Neuronal stem cell (in vitro differentiated cells): ENCODE data around the gene CXADR.
"Not testable (repeated sequence)": the region's sequence is repeated elsewhere in the genome, so short reads cannot be mapped to it uniquely, and the experiment has no call there.

Experiments
- DNase-seq: peaks from one replicate; pipeline ENCODE4 v3.0.0-alpha.2; 2013; ENCODE audit warnings: low spot score
- H2AFZ ChIP-seq: one replicate; pipeline ENCODE4 v1.6.1; 2013; ENCODE audit warnings: mild to moderate bottlenecking, low read length, inconsistent platforms
- H2AK5ac ChIP-seq: 2 replicates; pipeline ENCODE4 v1.6.1; 2013; ENCODE audit warnings: low read depth, mild to moderate bottlenecking, inconsistent platforms, low read length, moderate library complexity, mixed read lengths
- H2BK120ac ChIP-seq: 2 replicates; pipeline ENCODE4 v1.6.1; 2013; ENCODE audit warnings: low read depth, mild to moderate bottlenecking, inconsistent platforms, low read length, moderate library complexity, mixed read lengths
- H2BK12ac ChIP-seq: one replicate; pipeline ENCODE4 v1.6.1; 2013; ENCODE audit warnings: low read length, inconsistent platforms
- H2BK15ac ChIP-seq: 2 replicates; pipeline ENCODE4 v1.6.1; 2013; ENCODE audit warnings: mild to moderate bottlenecking, low read length, inconsistent platforms, mixed read lengths
- H2BK5ac ChIP-seq: one replicate; pipeline ENCODE4 v1.6.1; 2013; ENCODE audit warnings: inconsistent platforms, mild to moderate bottlenecking, low read length, moderate library complexity
- H3K14ac ChIP-seq: one replicate; pipeline ENCODE4 v1.6.1; 2013; ENCODE audit warnings: low read length, inconsistent platforms
- H3K18ac ChIP-seq: 2 replicates; pipeline ENCODE4 v1.6.1; 2013; ENCODE audit warnings: low read length, inconsistent platforms
- H3K23ac ChIP-seq: 2 replicates; pipeline ENCODE4 v1.6.1; 2013; ENCODE audit warnings: low read depth, mild to moderate bottlenecking, mixed read lengths, low read length, inconsistent platforms; ENCODE audit not compliant: poor library complexity
- H3K27ac ChIP-seq: replicated peaks from 3 replicates; pipeline ENCODE4 v1.5.1; 2013; ENCODE audit warnings: low read length, inconsistent platforms
- H3K27me3 ChIP-seq, 3 experiments: 2 replicates each; pipeline ENCODE4 v1.6.1; 2013; ENCODE audit warnings: low read length in 3 of 3, mild to moderate bottlenecking in 2 of 3, inconsistent platforms in 1 of 3, low read depth in 1 of 3, mixed read lengths in 1 of 3, moderate library complexity in 1 of 3; ENCODE audit not compliant: control insufficient read depth in 3 of 3, insufficient read depth in 3 of 3
- H3K36me3 ChIP-seq, 2 donors: replicated peaks in 1 of 2; 2 replicates each; pipeline ENCODE4 v1.6.1; 2013; ENCODE audit warnings: low read length in 2 of 2; ENCODE audit not compliant: control insufficient read depth in 2 of 2, insufficient read depth in 2 of 2
- H3K4ac ChIP-seq: 2 replicates; pipeline ENCODE4 v1.6.1; 2013; ENCODE audit warnings: inconsistent platforms, mild to moderate bottlenecking, low read length, moderate library complexity
- H3K4me1 ChIP-seq, 2 donors: 1 replicate in 1 of 2; 2 replicates in 1 of 2; pipeline ENCODE4 v1.6.1; 2013; ENCODE audit warnings: low read length in 2 of 2, low read depth in 1 of 2; ENCODE audit not compliant: control insufficient read depth in 2 of 2, insufficient read depth in 1 of 2
- H3K4me2 ChIP-seq: one replicate; pipeline ENCODE4 v1.6.1; 2013; ENCODE audit warnings: mild to moderate bottlenecking, low read length, inconsistent platforms; ENCODE audit not compliant: insufficient read depth, poor library complexity, severe bottlenecking
- H3K4me3 ChIP-seq, 2 donors: 2 replicates each; pipeline ENCODE4 v1.5.1; 2013; ENCODE audit warnings: low read length in 2 of 2, mild to moderate bottlenecking in 2 of 2, inconsistent platforms in 1 of 2, moderate library complexity in 1 of 2
- H3K79me1 ChIP-seq: one replicate; pipeline ENCODE4 v1.6.1; 2013; ENCODE audit warnings: low read depth, mild to moderate bottlenecking, inconsistent platforms, low read length, moderate library complexity
- H3K9ac ChIP-seq: one replicate; pipeline ENCODE4 v1.6.1; 2013; ENCODE audit warnings: mild to moderate bottlenecking, low read depth, low read length, inconsistent platforms; ENCODE audit not compliant: poor library complexity
- H3K9me3 ChIP-seq, 2 donors: replicated peaks in 1 of 2; 2 replicates each; pipeline versions ENCODE3 to v1.6.1; 2013; ENCODE audit warnings: low read length in 2 of 2, mild to moderate bottlenecking in 2 of 2, inconsistent platforms in 1 of 2, low read depth in 1 of 2, mixed read lengths in 1 of 2, moderate library complexity in 1 of 2; ENCODE audit not compliant: control insufficient read depth in 2 of 2, insufficient read depth in 1 of 2
- H4K8ac ChIP-seq: one replicate; pipeline ENCODE4 v1.6.1; 2013; ENCODE audit warnings: low read depth, mild to moderate bottlenecking, inconsistent platforms, low read length, moderate library complexity
- H4K91ac ChIP-seq: one replicate; pipeline ENCODE4 v1.6.1; 2013; ENCODE audit warnings: low read length, low read depth, mild to moderate bottlenecking, inconsistent platforms; ENCODE audit not compliant: poor library complexity
- WGBS, 2 donors: extraction: QIAGEN DNeasy Blood & Tissue Kit; methylation state at CpG; one replicate each; pipeline ENCODE4 v1.1.7; 2013; ENCODE audit warnings: missing lambda C conversion rate in 2 of 2, mixed read lengths in 1 of 2; ENCODE audit not compliant: insufficient read length in 2 of 2, insufficient replicate concordance in 1 of 2; ENCODE audit errors: extremely low coverage in 2 of 2; 5-methylcytosine and 5-hydroxymethylcytosine counted together

CXADR gene

DNA sequence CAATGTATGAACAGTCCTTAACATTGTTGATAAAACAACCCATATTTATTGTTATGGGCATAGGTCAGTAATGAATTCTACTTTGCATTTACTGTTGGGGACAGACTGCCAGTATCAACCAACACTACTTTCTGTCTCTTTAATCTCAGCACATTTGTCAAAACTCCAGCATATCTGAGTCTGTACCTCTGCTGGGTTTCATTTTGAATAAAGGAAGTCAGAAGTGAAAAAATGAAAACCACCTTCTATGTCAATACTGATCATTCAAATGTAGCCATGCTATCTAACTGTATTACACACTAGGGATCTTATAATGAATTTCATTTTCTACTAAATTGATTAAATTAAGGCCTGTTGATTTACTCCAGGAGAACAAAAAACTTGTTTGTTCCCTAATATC lies 24.2 kb upstream of the CXADR start:
- no peak overlapping the region for H3K27ac ChIP-seq
- no peak overlapping the region for H4K91ac ChIP-seq
- no peak overlapping the region for H2BK5ac ChIP-seq
- no peak overlapping the region for H3K4ac ChIP-seq
- H3K18ac ChIP-seq = no peak overlapping the region
- no peak overlapping the region for H2BK12ac ChIP-seq
- no peak overlapping the region for H2AK5ac ChIP-seq
- H3K9ac ChIP-seq = no peak overlapping the region
- no peaks in the 10 kb centered on the region for H3K79me1 ChIP-seq
- H3K9me3 ChIP-seq = no peaks in the 10 kb centered on the region
- no peaks in the 10 kb centered on the region for H3K4me1 ChIP-seq
- no peak for DNase-seq
- H2AFZ ChIP-seq = no peak overlapping the region
- H3K14ac ChIP-seq = no peak overlapping the region
- no peak overlapping the region for H3K4me2 ChIP-seq
- no peaks in the 10 kb centered on the region for H3K27me3 ChIP-seq
- H3K36me3 ChIP-seq = no peaks in the 10 kb centered on the region
- no peak overlapping the region for H2BK15ac ChIP-seq
- no peak overlapping the region for H4K8ac ChIP-seq
- no peak overlapping the region for H2BK120ac ChIP-seq
- no peak overlapping the region for H3K4me3 ChIP-seq
- no peak overlapping the region for H3K23ac ChIP-seq

DNA sequence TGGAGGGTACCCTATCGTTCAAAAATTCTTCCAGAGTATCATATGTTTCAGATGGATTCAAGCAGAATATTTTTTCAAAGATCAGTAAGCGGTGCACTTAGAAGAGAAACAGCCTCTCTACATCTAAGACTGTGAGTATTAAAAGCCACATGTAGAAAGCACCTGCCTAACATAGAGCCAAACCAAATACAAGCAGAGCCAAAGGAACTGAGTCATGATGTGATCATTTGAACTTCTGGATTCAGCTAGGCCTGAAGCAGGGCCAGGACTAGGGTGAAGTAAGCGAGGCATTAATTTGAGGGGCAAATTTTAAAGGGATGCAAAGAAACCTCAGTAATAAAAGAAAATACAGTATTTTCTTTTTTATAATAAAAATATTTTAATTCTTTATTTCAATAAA lies 23.3 kb upstream of the CXADR start:
- not testable (repeated sequence) for H3K4me1 ChIP-seq, H3K4ac ChIP-seq, H2BK120ac ChIP-seq, H4K91ac ChIP-seq, H4K8ac ChIP-seq, H2AK5ac ChIP-seq, H3K14ac ChIP-seq, DNase-seq, H2BK12ac ChIP-seq, H3K9me3 ChIP-seq, H3K4me3 ChIP-seq, H3K79me1 ChIP-seq, H3K23ac ChIP-seq, H3K18ac ChIP-seq, H3K27me3 ChIP-seq, H2BK5ac ChIP-seq, H2AFZ ChIP-seq, H3K27ac ChIP-seq, H3K4me2 ChIP-seq, H3K36me3 ChIP-seq, H3K9ac ChIP-seq, H2BK15ac ChIP-seq
- no CpG with 5 or more reads among the region's 3 CpGs for WGBS, 2 donors

DNA sequence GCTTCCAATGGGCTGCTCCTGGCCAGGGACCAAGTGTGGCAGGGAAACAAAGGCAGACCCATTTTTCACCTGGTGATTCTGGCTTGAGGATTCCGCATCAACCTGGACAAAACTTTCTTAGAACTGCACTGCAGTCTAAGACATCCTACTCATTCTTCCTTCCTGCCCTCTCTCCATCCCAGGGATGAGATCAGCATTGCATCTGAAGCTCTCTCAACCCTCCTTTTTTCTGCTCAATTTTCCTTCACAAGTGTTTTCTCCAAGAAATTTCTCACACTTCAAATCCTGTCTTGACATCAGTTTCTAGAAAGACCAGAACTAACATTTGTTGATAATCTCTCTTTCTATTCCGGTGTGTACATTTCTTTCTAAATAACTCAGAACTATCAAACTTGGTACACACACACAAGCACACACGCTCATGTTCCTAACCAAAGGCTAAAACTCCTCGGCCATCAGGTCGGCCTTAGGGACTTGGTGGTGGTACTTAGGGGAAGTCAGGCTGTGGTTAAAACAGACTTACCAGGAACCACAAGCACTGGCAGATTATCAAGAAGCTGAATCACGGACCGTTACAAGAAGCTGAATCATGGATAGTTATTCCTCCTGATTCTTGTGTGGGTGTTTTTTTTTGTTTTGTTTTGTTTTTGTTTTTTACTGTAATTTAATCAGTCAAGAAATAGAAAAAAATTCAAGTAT lies 21.0 kb upstream of the CXADR start:
- Histone ChIP-seq H4K8ac (no peak overlapping the region), H2BK15ac (no peak overlapping the region), H4K91ac (no peak overlapping the region), H3K4ac (no peak overlapping the region), H3K14ac (no peak overlapping the region), H2BK12ac (no peak overlapping the region), H3K4me3 (no peak overlapping the region), H2AFZ (no peak overlapping the region), H3K79me1 (no peaks in the 10 kb centered on the region), H3K27me3 (peaks cover 0 to 7% (median 0%) of the 10 kb centered on the region in 3 experiments), H3K9me3 (no peaks in the 10 kb centered on the region), H3K4me1 (peaks cover 0 to 2% of the 10 kb centered on the region in 2 donors), H3K4me2 (no peak overlapping the region), H2BK120ac (no peak overlapping the region), H3K36me3 (no peaks in the 10 kb centered on the region), H2BK5ac (no peak overlapping the region), H3K23ac (no peak overlapping the region), H2AK5ac (no peak overlapping the region), H3K18ac (no peak overlapping the region), H3K9ac (no peak overlapping the region), H3K27ac (no peak overlapping the region)
- no peak for DNase-seq
- WGBS, 2 donors = no CpG with 5 or more reads among the region's 7 CpGs

DNA sequence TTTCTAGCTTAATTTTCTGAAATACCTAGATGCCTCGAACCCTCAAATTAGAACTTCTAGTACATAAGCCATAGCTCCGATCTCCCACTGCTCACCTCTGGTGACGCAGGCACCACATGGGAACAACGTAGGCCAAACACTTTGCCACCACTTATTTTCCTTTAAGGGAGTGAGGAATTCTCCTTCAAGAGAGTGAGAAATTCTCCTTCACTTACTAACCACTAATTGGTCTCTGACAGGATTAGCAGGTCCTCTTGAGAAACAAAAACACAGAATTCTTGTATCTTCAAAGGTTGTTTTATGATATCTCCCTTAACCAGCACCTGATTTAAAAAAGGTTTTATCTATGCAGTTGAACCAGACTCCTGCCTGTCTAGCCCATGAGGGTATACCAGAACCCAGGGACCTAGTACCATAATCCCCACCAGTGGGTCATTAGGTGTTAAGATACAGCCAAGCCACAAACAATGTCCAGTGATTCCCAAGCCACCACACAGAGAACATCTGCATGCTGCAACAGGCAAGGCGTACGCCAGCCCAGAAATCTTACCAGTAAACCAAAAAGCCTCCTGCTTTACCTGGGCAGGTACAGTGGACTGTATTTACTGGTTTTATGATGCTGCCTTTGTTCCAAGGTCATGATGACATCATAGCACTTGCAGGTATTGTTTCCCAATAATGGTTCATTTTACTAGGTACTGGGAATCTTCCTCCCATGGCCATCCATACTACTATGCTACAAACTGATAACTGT lies 20.3 kb upstream of the CXADR start:
- no peak overlapping the region for H2AK5ac ChIP-seq
- H3K27ac ChIP-seq = no peak overlapping the region
- no peak for DNase-seq
- no peak overlapping the region for H4K8ac ChIP-seq
- no peak overlapping the region for H3K23ac ChIP-seq
- no CpG with 5 or more reads among the region's 6 CpGs for WGBS, 2 donors
- H3K36me3 ChIP-seq = no peaks in the 10 kb centered on the region
- no peak overlapping the region for H4K91ac ChIP-seq
- no peak overlapping the region for H3K4me2 ChIP-seq
- no peak overlapping the region for H3K4ac ChIP-seq
- H2BK5ac ChIP-seq = no peak overlapping the region
- H3K27me3 ChIP-seq = peaks cover 0 to 7% (median 0%) of the 10 kb centered on the region in 3 experiments
- no peak overlapping the region for H2BK12ac ChIP-seq
- H2BK15ac ChIP-seq = no peak overlapping the region
- no peak overlapping the region for H3K14ac ChIP-seq
- no peak overlapping the region for H3K4me3 ChIP-seq
- H3K18ac ChIP-seq = no peak overlapping the region
- no peaks in the 10 kb centered on the region for H3K9me3 ChIP-seq
- no peak overlapping the region for H2BK120ac ChIP-seq
- H2AFZ ChIP-seq = no peak overlapping the region
- H3K9ac ChIP-seq = no peak overlapping the region
- no peaks in the 10 kb centered on the region for H3K79me1 ChIP-seq
- peaks cover 0 to 2% of the 10 kb centered on the region in 2 donors for H3K4me1 ChIP-seq
